Stimulated activated CD8-positive, alpha-beta memory T cell treated with anti-CD3 and anti-CD28 coated beads, Interleukin-12 subunit alpha, Interleukin-12 subunit beta, amount 100 ng/mL, for 4 hours (primary cell): ENCODE data around the gene CCNQ.

Source experiments
- DNase-seq: peaks from one replicate; pipeline ENCODE4 v3.0.0-alpha.2; 2020; ENCODE audit warnings: low read depth

The CCNQ gene

GRCh38 chrX:153572601-153573000 is 26.3 kb downstream of the CCNQ start:
- no peak for DNase-seq

- no peak for DNase-seq
Observed at GRCh38 chrX:153571534-153571908, 27.4 kb downstream of the CCNQ start.

GRCh38 chrX:153569475-153569874 is 29.5 kb downstream of the CCNQ start:
- DNase-seq: no peak

- DNase-seq: no peak
Observed at GRCh38 chrX:153568451-153569011, 30.4 kb downstream of the CCNQ start.

- DNase-seq: no peak
Observed at GRCh38 chrX:153565996-153566580, 32.9 kb downstream of the CCNQ start.

- no peak for DNase-seq
Observed at GRCh38 chrX:153564047-153564606, 34.8 kb downstream of the CCNQ start.

GRCh38 chrX:153562546-153562945 is 36.4 kb downstream of the CCNQ start:
- no peak for DNase-seq

GRCh38 chrX:153561337-153561736 is 37.6 kb downstream of the CCNQ start:
- DNase-seq: no peak

- no peak for DNase-seq
Observed at GRCh38 chrX:153560466-153560865, 38.5 kb downstream of the CCNQ start.

GRCh38 chrX:153560000-153560399 is 38.9 kb downstream of the CCNQ start:
- no peak for DNase-seq

GRCh38 chrX:153557618-153558355 is 41.2 kb downstream of the CCNQ start:
- no peak for DNase-seq

- DNase-seq: no peak
Observed at GRCh38 chrX:153556767-153557166, 42.2 kb downstream of the CCNQ start.

- DNase-seq: peak; percentile 5
Observed at GRCh38 chrX:153554519-153555167, 44.3 kb downstream of the CCNQ start.

- no peak for DNase-seq
Observed at GRCh38 chrX:153551135-153551534, 47.8 kb downstream of the CCNQ start.

GRCh38 chrX:153549807-153550206 is 49.1 kb downstream of the CCNQ start:
- no peak for DNase-seq

- no peak for DNase-seq
Observed at GRCh38 chrX:153549231-153549630, 49.7 kb downstream of the CCNQ start.

- no peak for DNase-seq
Observed at GRCh38 chrX:153547195-153547594, 51.7 kb downstream of the CCNQ start.

- no peak for DNase-seq
Observed at GRCh38 chrX:153546386-153546785, 52.6 kb downstream of the CCNQ start.

- no peak for DNase-seq
Observed at GRCh38 chrX:153544727-153545126, 54.2 kb downstream of the CCNQ start.

- no peak for DNase-seq
Observed at GRCh38 chrX:153539979-153540358, 59.0 kb downstream of the CCNQ start.

- DNase-seq: peak; percentile 24
Observed at GRCh38 chrX:153539171-153539978, 59.6 kb downstream of the CCNQ start.

GRCh38 chrX:153538424-153538823 is 60.5 kb downstream of the CCNQ start:
- DNase-seq: no peak
